Femur (tissue), 1 donor: Measurements from ENCODE around the gene RNF130.
"Not testable (repeated sequence)": the region's sequence is repeated elsewhere in the genome, so short reads cannot be mapped to it uniquely, and the experiment has no call there.

Source experiments
- DNase-seq: peaks from one replicate; pipeline ENCODE4 v3.0.0-alpha.2; 2017

Gene RNF130

DNA sequence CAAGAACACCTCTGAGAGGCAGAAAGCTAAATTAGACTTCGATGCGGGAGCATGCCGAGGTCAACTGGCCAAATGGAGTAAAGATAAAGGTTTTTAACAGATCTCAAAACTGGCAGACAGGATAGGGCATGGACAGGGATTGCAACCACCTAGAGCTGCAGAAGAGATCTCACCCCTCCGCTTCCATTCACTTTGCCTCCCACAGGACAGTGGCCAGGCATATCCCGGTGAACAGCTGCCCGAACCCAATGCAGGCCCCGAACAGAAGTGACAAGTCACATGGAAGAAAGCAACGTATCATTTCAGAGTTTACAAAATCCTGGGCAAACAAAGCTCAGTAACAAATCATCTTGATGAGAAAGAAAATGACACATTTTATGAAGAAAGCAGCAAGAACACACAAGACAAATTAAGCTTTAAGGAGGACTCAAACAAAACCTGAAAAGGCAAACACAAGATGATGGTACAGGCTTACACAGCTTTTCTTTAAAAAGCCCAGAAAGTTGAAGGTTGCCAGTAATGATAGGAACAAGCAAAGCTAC, 18.4 kb downstream of the RNF130 start:
- DNase-seq = no peak

DNA sequence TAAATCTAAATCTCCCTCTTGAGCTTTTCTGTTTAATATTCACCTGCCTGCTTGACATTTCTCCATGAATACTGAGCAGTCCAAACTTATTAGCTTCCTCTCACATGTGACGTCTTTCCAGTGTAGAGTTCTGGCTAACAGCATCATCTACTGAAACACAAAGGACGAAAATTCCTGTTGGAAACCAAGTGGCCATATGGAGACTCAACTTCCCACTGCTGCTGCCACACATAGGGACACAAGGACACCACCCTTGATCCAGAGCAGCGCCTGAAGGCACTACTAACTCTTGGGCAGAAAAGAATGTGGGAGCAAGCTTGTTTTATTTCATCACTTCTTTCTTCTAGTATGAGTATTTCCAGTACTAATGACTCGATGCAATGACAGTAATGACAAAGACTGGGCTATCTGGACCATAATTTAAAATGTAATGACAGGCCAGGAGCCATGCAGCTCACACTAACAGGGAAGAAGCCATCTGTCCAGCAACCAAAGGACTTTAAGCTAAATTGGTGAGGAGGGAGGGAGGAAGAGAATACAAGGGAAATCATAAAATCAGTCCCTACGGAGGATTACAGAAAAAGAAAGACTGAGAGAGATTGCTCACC, 19.2 kb downstream of the RNF130 start:
- no peak for DNase-seq

DNA sequence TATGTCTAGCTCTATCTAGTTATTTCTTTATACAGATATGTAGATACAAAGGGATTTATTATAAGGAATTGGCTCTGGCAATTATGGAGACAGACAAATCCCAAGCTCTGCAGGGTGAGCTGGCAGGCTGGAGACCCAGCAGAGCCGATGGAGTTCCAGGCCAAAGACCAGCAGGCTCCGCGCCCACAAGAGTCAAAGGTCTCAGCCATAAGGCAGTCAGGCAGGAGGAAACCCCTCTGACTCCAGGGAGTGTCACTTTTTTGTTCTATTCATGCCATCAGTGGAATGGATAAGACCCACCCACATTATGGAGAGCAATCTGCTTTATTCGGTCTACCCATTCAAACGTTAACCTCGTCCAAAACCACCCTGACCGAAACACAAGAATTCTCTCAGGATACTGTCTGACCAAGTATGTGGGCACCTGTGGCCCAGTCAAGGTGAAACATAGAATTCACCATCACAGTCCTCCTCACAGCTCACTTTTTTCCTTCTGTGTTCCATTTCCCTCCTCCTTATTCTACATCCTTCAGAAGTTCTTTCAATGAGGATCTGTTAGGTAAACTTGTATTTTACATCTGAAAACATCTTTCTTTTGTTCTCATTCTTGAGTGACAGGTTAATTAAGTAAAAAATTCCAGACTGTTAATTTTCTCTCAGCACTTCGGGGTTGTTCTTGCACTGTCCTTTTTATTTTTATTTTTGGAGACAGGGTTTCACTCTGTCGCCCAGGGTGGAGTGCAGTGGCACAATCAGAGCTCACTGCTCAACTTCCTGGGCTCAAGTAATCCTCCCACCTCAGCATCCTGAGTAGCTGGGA, 21.2 kb downstream of the RNF130 start:
- no peak for DNase-seq

DNA sequence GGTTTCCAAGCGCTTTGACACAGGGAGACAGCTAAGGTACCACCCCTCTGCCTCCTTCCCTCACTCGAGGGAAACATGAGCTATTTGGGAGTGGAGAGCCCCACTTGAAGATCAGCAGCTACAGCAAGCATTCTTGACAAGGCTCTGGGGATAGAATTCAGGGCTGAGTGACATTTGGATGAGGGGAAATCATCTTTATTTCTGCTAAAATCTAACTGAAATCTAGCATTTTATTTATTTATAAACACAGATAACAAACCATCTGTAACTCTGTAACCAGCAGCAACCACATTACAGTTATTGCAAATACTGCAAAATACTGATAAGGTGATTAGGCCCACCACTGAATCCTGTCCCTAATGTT, 22.4 kb downstream of the RNF130 start:
- DNase-seq = no peak

DNA sequence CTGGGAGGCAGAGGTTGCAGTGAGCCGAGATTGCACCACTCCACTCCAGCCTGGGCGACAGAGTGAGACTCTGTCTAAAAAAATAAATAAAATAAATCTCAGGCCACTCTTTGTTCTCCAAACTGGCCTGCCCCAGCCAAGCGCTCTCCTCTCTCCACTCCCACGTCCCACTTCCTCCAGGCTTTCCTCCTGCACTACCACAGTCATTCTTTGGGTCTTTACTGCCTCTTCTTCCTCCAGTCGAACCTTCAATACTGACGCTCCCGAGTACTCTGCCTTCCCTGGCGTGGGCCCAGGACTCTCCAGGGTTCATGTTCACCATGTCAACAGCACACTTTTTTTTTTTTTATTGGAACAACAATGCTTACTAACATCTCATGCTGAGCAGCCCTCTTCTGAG, 23.9 kb downstream of the RNF130 start:
- no peak for DNase-seq

DNA sequence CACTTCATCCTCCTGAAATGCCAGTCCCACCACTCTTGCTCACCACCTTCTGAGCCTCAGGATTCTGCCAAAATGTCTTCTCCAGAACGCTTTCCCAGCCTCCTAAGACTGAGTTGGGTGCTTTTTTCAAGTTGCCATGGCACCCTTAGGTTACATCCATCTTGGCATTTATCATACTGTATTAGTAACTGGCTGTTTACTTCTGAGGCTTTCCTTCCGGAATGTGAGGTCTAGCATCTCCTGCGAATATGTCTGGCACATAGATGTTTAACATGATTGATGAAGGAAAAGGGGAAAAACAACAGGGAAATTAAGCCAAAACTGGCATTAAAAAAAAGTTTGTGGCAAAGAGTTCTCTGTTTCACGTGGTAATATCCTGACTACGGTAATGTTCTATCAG, 24.9 kb downstream of the RNF130 start:
- no peak for DNase-seq

DNA sequence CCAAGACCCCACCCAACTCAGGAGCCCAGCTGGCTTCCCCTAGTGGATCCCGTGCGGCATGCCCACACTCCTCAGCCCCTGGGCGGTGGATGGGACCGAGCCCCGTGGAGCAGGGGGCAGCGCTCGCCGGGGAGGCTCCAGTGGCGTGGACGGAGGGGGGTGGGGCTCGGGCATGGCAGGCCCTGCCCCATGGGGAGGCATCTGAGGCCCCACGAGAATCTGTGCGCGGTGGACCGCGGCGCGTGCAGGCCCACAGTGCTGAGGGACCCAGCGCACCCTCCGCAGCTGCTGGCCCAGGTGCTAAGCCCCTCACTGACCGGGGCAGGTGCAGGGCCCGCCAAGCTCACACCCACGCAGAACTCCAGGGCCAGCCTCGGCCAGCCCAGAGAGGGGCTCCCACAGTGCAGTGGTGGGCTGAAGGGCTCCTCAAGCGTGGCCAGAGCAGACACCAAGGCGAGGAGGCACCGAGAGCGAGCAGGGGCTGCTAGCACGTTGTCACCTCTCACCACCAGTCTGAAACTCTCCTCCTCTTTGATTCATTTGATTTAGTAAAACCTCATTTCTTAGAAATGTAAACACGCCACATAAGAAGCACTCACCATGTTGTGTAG, 25.6 kb downstream of the RNF130 start:
- DNase-seq = no peak

DNA sequence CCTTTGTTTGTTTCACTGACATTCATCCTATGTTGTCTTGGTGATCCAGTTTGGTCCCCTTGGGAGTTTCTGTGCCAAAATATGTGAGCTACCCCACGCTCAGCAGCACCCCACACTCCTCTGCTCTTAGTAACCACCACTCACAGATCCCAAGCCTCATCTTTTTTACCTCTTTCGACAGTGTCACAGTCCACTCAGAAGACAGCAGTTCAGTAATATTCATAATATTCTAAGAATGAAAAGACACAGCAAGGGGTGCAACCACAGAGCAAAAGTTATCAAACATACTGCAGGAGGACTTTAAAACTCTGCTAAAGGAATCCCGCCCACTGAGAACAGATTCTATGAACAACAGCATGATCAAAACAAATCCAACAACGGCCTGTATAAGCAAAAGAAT, 28.2 kb downstream of the RNF130 start:
- no peak for DNase-seq

DNA sequence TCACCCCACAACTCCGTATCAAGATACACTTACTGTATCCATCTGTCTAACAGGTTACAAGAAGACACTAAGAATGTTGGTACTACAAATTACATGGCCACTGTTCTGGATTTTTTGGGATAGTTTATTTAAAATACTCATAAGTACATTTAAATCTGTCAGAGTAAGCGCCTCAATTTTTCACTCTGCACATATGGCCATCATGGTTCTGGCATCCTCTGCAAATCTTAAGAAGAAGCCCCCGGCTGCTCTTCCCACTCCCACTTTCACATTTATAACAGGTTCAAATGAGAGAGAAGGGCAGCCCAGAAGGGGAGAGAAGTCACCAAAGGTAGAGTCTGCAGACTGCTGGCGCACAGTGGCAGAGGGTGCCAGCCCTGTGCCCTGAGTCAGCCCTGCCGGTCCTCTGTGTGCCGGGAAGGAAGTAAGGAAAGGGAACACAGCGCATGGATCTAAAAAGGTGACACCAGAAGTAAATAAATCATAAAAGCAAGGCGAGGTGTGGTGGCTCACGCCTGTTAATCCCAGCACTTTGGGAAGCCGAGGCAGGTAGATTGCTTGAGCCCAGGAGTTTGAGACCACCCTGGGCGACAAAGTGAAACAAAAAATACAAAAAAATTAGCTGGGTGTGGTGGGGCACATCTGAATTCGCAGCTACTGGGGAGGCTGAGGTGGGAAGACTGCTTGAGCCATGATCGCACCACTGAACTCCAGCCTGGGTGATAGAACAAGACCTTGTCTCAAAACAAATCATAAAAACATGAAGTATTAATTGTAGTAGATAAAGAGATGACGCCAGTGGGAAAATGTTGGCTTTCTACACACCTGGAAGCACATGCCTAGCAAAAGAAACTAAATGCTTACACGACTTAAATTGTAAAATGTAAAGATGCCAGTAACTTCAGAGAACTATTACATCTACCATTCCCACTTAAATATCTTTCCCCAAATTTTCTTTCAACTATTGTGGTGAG, 30.0 kb downstream of the RNF130 start:
- no peak for DNase-seq

DNA sequence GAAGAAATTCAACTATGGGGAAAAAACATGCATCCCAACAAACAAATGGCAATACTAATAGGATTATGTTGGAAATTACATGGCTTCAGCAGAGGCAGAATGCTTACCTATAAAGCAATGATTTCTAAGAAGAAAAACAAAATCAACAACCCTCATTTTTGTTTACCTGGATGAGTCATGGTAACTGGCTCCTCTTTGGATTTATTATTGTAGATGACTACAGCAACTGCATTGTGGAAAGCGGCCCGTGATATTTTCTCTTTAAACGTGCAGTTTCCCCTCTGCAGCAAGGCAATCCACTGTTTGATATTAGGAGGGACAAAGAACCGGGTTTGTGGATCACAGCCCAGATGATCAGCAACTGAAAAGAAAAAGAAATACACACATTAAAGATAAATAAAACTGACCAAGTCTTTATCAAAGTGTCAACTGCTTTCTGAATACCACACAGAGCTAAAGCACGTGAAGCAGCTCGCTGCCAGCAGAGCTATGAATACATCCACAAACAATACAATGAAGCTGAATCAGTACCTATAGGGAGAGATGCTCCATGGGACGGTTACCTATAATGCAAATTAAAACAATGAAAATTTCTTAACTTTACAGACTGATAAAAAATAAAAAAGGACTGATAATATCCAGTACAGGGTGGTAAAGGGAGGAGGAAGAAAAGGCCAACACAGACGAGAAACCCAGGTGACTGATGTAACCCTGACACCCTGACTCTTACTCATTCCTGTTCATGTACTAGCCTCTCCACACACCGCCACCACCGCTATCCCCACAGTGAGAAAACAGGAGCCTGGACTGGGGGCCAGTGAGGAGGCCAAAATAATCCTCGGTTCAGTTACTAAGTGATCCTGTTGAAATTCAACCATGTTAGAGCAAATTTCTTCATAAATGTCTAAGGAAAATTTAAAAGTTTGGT, 31.0 kb downstream of the RNF130 start:
- no peak for DNase-seq

DNA sequence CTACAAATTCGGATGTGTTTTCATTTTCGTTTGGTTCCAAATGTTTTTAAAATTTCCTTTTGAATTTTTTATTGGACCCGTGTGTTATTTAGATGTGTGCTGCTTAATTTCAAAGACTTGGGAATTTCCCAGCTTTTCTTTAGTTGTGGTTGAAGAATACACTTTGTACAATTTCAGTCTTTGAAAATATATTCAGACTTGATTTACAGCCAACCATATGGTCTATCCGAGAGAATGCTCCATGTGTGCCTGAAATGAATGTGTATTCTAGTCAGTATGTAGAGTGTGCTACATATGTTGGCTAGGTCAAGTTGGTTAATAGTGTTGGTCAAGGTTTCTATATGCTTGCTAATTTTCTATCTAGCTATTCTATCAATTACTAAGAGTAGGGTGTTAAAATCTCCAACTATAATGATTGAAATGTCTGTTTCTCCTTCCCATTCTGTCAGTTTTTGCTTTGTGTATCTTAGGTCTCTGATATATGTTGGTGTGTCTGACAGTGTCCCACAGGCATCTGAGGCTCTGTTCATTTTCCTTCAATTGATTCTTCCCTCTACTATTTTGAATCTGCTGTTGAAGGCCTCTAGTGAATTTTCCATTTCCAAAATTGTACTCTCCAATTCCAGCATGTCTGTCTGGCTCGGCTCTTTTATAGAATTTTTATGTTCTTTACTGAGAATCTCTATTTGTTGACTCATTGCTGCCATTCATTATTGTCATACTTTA, 36.2 kb downstream of the RNF130 start:
- no peak for DNase-seq

DNA sequence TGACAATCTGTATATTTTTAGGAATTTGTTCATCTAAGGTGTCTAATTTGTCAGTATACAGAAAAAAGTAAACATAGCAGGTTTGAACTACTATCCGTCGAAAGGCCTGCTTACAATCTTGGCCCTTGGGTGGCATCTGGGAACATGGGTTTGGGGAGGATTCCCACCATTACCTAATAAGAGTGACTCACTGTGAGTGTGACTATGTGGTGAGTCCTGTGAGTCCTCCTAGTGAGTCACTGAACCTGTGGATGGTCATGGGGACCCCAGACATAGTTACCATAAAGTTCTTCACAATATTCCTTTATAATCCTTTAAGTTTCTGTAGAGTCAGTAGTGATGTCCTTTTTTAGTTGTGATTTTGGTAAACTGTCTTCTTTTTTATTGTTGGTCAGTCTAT, 37.0 kb downstream of the RNF130 start:
- DNase-seq = no peak

DNA sequence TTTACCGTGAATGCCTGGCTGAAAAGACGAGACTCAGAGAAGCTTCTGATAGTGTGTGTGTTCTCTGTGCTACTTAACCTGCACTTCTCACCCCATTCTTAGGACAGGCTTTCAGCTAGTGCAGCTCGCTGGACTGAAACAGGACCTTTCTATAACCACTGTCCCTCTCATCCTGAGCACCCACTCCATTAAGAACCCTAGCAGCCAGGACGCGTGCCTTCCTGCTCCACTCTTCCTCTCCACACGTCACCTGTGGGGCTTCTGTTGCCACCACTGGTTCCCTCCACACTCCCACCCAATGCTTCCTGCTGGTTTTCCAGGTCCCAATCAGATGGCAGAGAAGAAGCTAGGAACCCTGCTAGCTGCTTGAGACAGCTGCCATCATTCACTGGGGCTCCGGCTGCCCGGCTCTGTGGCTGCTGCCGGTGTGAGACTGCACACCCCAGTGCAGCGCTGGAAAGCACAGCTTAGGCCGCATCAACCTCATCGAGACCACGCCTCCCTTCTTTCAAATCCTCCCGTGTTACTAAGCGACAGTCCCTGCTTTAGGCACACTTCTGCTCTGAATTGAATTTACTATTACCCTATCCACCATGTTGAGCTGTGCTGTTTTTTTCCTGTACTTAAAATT, 44.0 kb downstream of the RNF130 start:
- DNase-seq = no peak

DNA sequence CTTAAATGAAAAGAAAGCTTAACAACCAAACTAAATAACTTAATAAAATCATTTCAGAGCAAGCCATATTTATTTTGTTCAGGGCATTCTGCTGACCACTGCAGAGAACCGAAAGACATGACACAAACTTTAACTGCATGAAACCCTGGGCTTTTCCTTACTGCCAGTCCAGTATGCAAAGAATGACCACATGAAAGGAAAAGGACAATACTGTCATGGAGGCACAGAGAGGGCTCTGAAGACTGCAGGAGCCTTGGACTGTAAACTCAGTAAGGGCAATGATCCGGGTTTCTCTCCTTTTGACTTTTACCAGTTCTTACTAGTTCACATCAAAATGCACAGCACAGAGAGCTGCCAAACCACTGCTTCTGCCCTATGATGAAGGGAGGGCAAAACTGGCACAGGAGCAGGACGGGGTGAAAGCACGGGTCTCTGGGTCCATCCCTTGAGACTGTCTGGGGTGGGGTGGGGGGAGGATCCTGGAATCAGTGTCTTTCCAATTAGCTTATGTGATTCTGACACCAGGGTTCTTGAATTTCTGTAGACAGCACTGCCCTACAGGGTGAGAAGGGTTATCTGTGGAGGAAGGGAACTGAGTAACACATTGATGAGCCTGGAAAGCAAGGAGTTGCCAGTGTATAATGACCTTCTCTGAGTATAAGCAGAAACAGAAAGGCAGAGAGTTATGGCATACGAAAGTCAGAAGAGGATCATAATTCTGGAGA, 44.7 kb downstream of the RNF130 start:
- no peak for DNase-seq

DNA sequence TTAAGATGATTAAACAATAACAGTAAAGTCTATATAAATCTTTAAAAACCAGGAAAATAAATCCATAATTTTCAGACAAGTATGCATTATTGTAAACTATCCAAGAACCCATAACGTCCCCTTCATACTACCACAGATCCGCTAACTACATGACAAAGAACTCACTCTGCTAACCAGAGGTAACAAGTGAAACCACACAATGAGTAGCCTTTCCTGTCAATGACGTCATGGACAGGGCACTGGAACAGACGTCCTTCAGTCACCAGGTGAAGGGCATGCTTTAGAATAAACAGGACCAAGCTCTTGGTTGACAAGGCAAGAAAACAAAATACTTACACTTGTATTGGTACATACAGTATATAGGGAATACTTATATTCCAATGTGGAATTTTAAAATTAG, 45.2 kb downstream of the RNF130 start:
- no peak for DNase-seq

DNA sequence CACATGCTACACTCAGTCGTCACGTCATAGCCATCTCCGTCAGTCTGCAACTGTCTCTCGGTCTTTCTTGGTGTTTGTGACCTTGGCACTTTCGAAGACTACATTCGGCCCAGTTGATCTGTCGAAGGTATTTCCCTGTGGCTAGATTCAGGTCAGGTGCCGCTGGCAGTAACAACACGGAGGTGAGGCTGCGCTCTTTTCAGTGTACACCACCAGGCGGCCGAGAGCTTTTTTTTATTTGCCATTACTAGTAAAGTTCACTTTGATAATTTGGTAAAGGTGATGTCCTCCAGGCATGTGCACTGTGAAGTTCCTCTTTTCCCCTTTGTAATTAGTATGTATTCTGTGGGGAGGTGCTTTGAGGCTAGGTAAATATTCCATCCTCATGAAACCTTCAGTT, 49.7 kb downstream of the RNF130 start:
- DNase-seq = no peak

DNA sequence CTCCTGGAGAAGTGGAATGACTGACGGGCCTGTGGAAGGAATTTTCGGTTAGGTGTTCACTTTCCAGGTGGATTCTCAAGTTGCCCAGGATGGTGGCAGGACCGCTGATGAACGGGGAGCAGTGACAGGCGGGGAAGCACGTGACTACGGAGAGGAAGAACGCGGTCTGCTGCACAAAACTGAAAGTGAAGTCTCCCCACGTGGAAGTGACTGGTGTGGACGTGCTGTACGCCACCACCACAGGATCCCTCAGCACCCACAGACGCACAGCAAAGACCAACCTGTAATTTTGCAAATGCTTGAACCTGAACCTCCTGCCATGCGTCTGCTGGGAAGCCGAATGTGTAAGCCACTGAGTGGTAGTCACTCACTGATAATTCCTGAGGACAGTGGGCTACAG, 51.4 kb downstream of the RNF130 start:
- no peak for DNase-seq

DNA sequence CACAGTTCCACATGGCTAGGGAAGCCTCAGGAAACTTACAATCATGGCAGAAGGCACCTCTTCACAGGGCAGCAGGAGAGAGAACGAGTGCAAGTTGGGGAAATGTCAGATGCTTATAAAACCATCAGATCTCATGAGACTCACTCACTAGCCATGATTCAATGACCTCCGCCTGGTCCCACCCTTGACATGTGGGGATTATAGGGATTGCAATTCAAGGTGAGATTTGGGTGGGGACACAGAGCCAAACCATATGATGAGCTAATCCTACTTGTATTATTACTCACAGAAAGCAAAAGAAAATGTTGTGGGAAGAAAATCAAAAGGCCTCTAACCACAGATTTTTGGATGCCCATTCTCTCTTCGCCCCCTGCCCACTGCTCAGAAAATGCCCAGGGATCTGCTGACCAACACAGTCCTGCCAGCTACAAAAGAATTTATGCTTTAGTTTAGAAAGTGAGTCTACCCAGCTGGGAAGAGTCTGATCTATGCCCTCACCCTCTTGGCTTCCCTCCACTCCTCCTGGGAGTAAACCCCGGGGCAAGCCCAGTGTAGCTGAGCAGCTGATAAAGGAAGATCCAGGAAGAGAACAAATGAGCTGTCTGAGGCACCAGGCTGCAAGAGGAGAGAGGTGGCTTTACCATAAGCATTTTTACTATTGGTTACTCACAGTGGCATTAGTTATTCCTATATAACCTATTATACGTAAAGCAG, 53.1 kb downstream of the RNF130 start:
- DNase-seq = no peak

DNA sequence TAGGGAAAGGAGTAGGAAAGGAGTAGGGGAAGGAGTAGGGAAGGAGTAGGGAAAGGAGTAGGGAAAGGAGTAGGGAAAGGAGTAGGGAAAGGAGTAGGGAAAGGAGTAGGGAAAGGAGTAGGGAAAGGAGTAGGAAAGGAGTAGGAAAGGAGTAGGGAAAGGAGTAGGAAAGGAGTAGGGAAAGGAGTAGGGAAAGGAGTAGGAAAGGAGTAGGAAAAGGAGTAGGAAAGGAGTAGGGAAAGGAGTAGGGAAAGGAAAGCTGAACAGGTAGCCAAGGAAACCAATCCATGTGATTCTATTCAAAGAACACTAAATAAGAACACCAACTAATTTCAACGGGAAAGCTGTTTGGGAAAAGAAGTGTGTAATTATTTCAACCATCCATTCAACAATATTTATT, 56.0 kb downstream of the RNF130 start:
- DNase-seq = not testable (repeated sequence)
